Stimulated activated CD4-positive, alpha-beta T cell treated with anti-CD3 and anti-CD28 coated beads, Interleukin-15, amount 100 ng/mL, for 48 hours (primary cell): ENCODE data around the gene VSIG1.

Experiments used
- DNase-seq, 2 donors: peaks; one replicate each; pipeline ENCODE4 v3.0.0-alpha.2; 2020; ENCODE audit warnings: low read depth in 2 of 2

The VSIG1 gene

DNA sequence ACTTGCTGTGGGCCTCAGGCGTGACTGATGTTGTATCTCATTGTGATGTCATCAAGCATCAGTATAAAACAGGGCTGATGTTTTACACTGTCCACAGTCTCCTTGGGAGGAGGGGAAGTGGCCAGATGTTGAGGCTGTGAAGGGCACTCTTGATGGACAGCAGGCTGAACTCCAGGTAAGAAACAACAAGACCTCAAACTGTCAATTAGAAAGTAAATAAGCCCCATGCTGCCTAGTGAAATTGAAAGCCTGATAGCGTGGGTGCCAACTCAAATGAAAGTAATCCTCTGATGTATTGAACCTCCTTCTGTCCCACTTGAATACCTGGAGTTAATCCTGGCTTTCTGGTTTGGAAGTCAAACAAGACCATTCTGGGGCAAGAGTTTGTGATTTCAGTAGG, 19.7 kb downstream of the VSIG1 start:
- no peak for DNase-seq

GRCh38 chrX:108068121-108068520, 23.3 kb downstream of the VSIG1 start:
- DNase-seq, result no peak

GRCh38 chrX:108070891-108071290, 26.0 kb downstream of the VSIG1 start:
- no peak for DNase-seq

DNA sequence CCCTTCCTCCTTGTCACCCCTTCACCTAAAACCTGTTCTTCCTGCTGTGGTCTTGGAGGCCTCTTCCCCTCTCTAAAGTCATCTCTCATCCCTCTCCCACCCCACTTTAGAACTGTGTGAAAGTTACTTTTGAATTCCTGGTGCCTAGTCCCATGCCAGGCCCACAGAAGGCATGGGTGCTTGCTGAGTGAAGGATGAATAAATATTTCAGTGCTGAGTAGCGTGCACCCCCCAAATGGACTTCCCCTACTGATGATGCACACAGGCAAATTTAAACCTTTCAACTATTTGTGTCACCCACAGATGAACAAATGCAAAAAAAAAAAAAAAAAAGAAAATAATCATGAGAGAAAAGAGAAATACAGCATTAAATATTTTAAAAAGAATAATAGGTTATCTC, 26.7 kb downstream of the VSIG1 start:
- DNase-seq, result no peak

GRCh38 chrX:108072746-108073145, 27.9 kb downstream of the VSIG1 start:
- DNase-seq, result no peak

- no peak for DNase-seq
Measured at GRCh38 chrX:108081110-108081509, 36.2 kb downstream of the VSIG1 start.

DNA sequence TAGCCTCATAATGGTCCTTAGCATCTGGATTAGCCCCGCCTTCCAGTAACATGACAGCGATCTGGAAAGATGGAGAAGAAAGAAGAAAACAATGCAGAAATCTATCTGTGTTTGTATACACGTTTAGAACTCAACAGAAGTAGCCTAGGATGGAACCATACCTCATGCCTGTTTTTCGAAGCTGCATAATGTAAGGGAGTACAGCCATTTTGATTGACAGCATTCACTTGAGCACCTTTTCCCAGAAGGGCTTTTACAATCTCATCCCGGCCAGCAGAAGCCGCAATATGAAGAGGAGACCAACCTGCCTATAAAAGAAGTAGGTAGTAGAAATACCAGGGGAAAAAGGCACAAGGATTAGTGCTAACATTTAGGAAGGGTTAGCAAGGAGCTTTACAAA, 42.9 kb downstream of the VSIG1 start:
- DNase-seq, result no peak

DNA sequence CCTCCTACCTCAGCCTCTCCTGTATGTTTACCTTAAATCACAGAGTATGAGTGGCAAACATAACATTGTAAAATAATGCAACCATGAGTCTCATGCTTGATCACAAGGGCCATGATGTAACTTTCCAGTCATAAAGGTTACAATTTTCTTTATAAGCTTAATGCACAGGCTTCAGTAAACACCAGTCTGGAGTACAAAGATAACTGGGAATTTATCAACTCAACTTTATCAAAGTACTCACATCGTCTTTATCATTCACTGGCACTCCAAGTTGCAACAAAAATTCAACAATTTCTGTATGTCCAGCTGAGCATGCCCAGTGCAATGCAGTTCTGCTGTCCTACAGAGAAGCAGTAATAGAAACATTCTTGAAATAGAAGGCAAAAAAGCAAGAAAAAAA, 43.6 kb downstream of the VSIG1 start:
- no peak for DNase-seq

DNA sequence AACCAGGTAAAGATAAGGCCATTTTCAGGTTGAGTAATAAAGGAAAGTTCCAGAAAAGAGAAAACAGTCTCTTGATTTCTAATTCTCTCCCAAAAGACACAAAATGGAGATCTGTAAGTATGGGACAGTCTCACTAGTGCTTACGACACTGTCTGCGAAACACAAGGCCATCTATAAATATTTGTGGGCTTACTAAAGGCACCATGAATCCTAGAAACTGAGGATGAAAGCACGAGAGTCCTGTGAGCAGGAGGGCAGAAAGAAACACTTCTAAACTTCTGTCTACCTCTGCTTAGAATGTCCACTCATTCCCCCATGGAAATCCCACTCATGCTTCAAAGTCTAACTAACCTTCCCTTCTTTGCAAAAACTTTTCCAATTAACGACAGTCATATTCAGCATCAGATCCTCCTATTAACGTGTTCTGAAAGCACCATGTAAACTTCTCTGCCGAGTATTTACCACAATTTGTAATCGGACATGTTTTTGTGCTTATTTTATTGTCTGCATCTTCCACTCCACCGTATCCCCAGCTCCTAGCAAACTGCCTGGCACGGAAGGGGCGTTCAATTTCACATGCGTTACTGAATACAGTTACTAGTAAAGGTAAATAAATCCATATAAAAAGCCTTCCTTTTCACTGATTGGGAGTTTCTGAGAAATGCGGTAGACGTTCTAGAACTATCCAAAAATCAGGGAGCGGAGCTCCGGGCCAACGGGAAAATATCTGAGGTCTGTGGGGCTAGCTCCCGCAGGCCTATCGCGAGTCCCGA, 45.8 kb downstream of the VSIG1 start:
- no peak for DNase-seq

GRCh38 chrX:108091264-108091877, 46.5 kb downstream of the VSIG1 start, which contains the start of the genes ATG4A and PSMD10:
Gene ATG4A, plus strand, starts transcription at chrX:108091778. Its CDS starts 49 bp downstream, at chrX:108091827.
Gene PSMD10, minus strand, starts transcription at chrX:108091542. Its CDS starts 22 bp downstream, at chrX:108091520.
- DNase-seq, result peak; percentile 79 to 82

- peak in 1 of 2 donors; percentile 8 for DNase-seq
Measured at GRCh38 chrX:108091878-108092291, 47.0 kb downstream of the VSIG1 start.

GRCh38 chrX:108097380-108097779, 52.5 kb downstream of the VSIG1 start:
- no peak for DNase-seq

- DNase-seq, result no peak
Measured at GRCh38 chrX:108105473-108105872, 60.6 kb downstream of the VSIG1 start.

- DNase-seq, result no peak
Measured at GRCh38 chrX:108114541-108114940, 69.7 kb downstream of the VSIG1 start.

DNA sequence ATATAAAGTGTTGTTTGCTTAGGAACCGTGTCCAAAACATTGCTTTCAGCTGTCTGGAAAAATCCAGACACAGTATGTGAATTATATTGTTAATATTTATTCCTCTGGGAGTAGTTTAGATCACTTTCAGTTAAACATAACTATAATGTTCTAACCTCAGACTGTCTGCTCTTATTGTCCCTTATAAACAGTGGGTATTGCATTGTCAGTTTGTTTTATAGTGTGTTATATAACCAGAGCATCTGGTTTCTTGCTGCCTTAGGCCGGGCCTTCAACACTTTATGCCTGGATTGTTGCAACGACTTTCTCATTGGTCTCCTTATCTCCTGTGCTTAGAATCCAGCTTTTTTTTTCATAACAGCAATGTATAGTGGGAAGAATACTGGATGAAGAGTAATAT, 73.1 kb downstream of the VSIG1 start:
- no peak for DNase-seq

DNA sequence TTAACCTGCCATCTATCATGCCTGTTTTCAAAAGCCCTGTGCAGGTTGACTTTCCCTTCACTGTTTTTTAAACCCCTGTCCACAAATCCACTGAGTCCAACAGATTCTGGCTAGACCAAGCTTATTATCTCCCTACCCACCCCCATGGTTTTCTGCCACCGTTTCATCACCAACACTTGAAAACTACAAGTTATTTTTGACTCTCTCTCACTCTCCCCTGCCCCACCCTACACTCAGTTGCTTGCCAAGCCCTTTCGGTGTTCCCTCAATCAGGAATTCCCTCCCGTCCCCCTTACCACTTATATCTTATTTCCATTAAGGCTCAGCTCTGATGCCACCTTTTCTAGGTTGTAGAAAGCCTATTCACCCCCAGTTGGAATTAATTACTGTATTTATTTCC, 76.4 kb downstream of the VSIG1 start:
- DNase-seq, result no peak

DNA sequence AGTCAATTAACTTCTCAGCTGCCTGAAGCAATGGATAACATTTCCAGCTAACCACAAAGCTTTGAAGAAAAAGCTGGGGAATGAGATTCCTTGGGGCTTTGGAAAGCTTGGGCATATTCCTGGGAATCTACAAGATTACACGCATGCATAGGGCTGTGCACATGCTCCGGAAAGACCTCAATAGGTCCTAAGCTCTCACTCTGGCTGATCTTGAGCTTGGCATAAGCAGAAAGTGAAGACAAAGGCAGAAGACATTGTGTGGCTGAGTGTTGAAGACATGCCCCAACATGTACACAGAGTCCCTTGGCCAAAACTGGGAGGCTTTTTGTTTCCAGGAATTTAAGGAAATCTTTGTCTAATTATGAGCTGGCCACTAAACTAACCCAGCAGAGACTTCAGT, 77.9 kb downstream of the VSIG1 start:
- no peak for DNase-seq

GRCh38 chrX:108123591-108124366, 78.9 kb downstream of the VSIG1 start:
- no peak for DNase-seq

DNA sequence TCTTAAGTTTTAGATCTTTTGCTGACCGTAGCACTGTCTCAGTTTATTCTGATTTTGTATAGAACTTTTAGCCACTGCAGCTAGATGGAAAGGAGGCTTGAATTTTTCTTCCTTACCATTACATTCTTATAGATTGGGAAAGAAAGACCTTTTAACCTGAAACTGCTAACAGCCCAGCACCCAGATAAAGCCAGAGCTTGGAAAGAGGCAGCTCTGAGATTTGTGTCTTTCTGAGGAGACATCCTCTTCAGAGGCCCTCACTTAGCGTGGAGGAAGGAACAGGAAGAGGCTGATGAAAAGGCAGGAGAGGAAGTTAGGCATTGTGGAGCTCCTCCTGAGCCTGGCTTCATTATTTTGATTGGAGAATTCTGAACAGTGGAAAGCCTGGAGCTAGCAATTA, 81.8 kb downstream of the VSIG1 start:
- no peak for DNase-seq

GRCh38 chrX:108127152-108127551, 82.3 kb downstream of the VSIG1 start:
- DNase-seq, result no peak
